Endothelial cell of umbilical vein (primary cell): ENCODE results near the gene URI1. TPM values are rescaled to one million over a fixed set of nuclear protein-coding genes. Genes with fewer than 3 reads are reported as not detected.

Source experiments
- BruUV-seq: library from RNA; stranded (reverse); fragments of 400-500 nt; replicated peaks from 2 replicates; lab custom pipeline; 2021; lab: Mats Ljungman, UMichigan
- CTCF ChIA-PET: fragments of 300-600, 350-600 bp; sonication (Branson Sonifier 250); formaldehyde crosslinking; loops from one replicate; lab custom pipeline; 2021; ENCODE audit warnings: antibody characterized with exemption, inconsistent platforms; lab: Charles Lee
- POLR2A ChIA-PET: fragments of 300-600, 350-600 bp; sonication (Branson Sonifier 250); formaldehyde crosslinking; loops from one replicate; lab custom pipeline; 2021; ENCODE audit warnings: antibody characterized with exemption, inconsistent platforms; lab: Charles Lee
- DNase-seq: peaks from one replicate; pipeline ENCODE4 v3.0.0-alpha.2; 2011; ENCODE audit warnings: low read depth, low spot score
- FAIRE-seq: peaks from 2 replicates; lab custom pipeline; 2011; peaks lifted over from hg19 to GRCh38; lab: Jason Lieb, UNC
- H2AFZ ChIP-seq: 2 replicates; pipeline ENCODE4 v1.6.0; 2012; ENCODE audit warnings: low read depth, low read length, control low read depth, inconsistent platforms
- H3K27ac ChIP-seq: 2 replicates; pipeline ENCODE4 v1.5.1; 2011; ENCODE audit warnings: low read depth, mild to moderate bottlenecking, control low read depth, low read length, moderate library complexity; ENCODE audit not compliant: insufficient read depth
- H3K27me3 ChIP-seq, 2 experiments: 2 replicates each; pipeline versions ENCODE4 v1.6.0 to v1.6.1; 2011; ENCODE audit warnings: low read length in 2 of 2, mixed read lengths in 1 of 2; ENCODE audit not compliant: control insufficient read depth in 2 of 2, insufficient read depth in 2 of 2
- H3K36me3 ChIP-seq, 2 experiments: 2 replicates in 1 of 2; 3 replicates in 1 of 2; pipeline ENCODE4 v1.5.1; 2011; ENCODE audit warnings: low read length in 2 of 2, mild to moderate bottlenecking in 1 of 2, moderate library complexity in 1 of 2; ENCODE audit not compliant: control insufficient read depth in 2 of 2, insufficient read depth in 2 of 2; ENCODE audit errors: extremely low read depth in 1 of 2
- H3K4me1 ChIP-seq: 3 replicates; pipeline ENCODE4 v1.5.1; 2011; ENCODE audit warnings: mild to moderate bottlenecking, low read length; ENCODE audit not compliant: control insufficient read depth, insufficient read depth; ENCODE audit errors: extremely low read depth
- H3K4me2 ChIP-seq: 2 replicates; pipeline ENCODE4 v1.6.1; 2011; ENCODE audit warnings: low read length, control low read depth, mixed read lengths; ENCODE audit not compliant: insufficient read depth
- H3K4me3 ChIP-seq, 3 experiments: fragments of 200-600 bp in 1 of 3; sonication (generic), shearing (Covaris generic) in 1 of 3; replicated peaks in 1 of 3; 2 replicates each; pipeline ENCODE4 v1.5.1; 2011 to 2016; ENCODE audit warnings: control low read depth in 3 of 3, low read length in 3 of 3, mild to moderate bottlenecking in 2 of 3, inconsistent platforms in 1 of 3, low read depth in 1 of 3, moderate library complexity in 1 of 3; ENCODE audit not compliant: insufficient read depth in 1 of 3
- H3K79me2 ChIP-seq: 2 replicates; pipeline ENCODE4 v1.6.0; 2012; ENCODE audit warnings: low read length, inconsistent platforms; ENCODE audit not compliant: control insufficient read depth, insufficient read depth
- H3K9ac ChIP-seq: replicated peaks from 2 replicates; pipeline ENCODE3; 2011; ENCODE audit warnings: low read length, control low read depth; ENCODE audit not compliant: insufficient read depth; ENCODE audit errors: extremely low read depth
- H3K9me1 ChIP-seq: replicated peaks from 3 replicates; pipeline ENCODE4 v1.6.0; 2011; ENCODE audit warnings: mild to moderate bottlenecking, low read length; ENCODE audit not compliant: control insufficient read depth, insufficient read depth; ENCODE audit errors: extremely low read depth
- H3K9me3 ChIP-seq: replicated peaks from 2 replicates; pipeline ENCODE4 v1.5.1; 2012; ENCODE audit warnings: low read length, inconsistent platforms; ENCODE audit not compliant: control insufficient read depth, insufficient read depth
- H4K20me1 ChIP-seq: replicated peaks from 2 replicates; pipeline ENCODE3; 2011; ENCODE audit warnings: mild to moderate bottlenecking, low read length; ENCODE audit not compliant: control insufficient read depth, insufficient read depth; ENCODE audit errors: extremely low read depth
- CTCF ChIP-seq, 2 donors: IDR thresholded peaks; 1 replicate in 1 of 2; 2 replicates in 1 of 2; pipeline ENCODE4 v1.5.1; 2011; ENCODE audit warnings: low read length in 2 of 2, mild to moderate bottlenecking in 2 of 2, moderate library complexity in 2 of 2, control low read depth in 1 of 2, inconsistent platforms in 1 of 2, low read depth in 1 of 2; ENCODE audit not compliant: insufficient read depth in 1 of 2; ENCODE audit errors: extremely low read depth in 1 of 2
- EZH2 ChIP-seq: IDR thresholded peaks from 2 replicates; pipeline ENCODE4 v1.6.1; 2012; ENCODE audit warnings: borderline replicate concordance, low read depth, mild to moderate bottlenecking, moderate library complexity, low read length, inconsistent platforms; ENCODE audit not compliant: severe bottlenecking
- FOS ChIP-seq: IDR thresholded peaks from 2 replicates; pipeline ENCODE4 v1.6.1; 2011; ENCODE audit warnings: mild to moderate bottlenecking, low read length, moderate library complexity, borderline replicate concordance; ENCODE audit not compliant: insufficient read depth
- GATA2 ChIP-seq: IDR thresholded peaks from 2 replicates; pipeline ENCODE4 v1.7.0; 2011; ENCODE audit warnings: low read depth, mild to moderate bottlenecking, moderate library complexity, mixed read lengths, low read length; ENCODE audit not compliant: insufficient read length, insufficient read depth
- JUN ChIP-seq: IDR thresholded peaks from 2 replicates; pipeline ENCODE4 v1.6.1; 2011; ENCODE audit warnings: borderline replicate concordance, low read depth; ENCODE audit not compliant: insufficient read length, insufficient read depth
- MAX ChIP-seq: IDR thresholded peaks from 2 replicates; pipeline ENCODE4 v1.6.1; 2011; ENCODE audit not compliant: insufficient read depth, insufficient read length
- MYC ChIP-seq: IDR thresholded peaks from one replicate; pipeline ENCODE4 v1.6.1; 2011; ENCODE audit warnings: mild to moderate bottlenecking, low read depth, low read length
- dilution Hi-C: fragments of 300-500 bp; cut with MboI; formaldehyde crosslinking; loops from one replicate; pipeline ENCODE4 v1.15.0; 2019; ENCODE audit warnings: low sequenced_read_pairs; ENCODE audit not compliant: extremely low pct_ligation_motif_present
- intact Hi-C: fragments of 100-400 bp; cut with micrococcal nuclease; formaldehyde crosslinking; loops from one replicate; pipeline ENCODE4 v1.10.0; 2022
- polyA plus RNA-seq, 4 experiments: library from polyadenylated mRNA; depleted of rRNA in 3 of 4; stranded (reverse) in 3 of 4; unstranded in 1 of 4; fragments of >200 nt; gene quantifications; 2 replicates each; pipeline versions ENCODE4 v1.2.1 to v1.2.3, GENCODE V29; 2011 to 2012; ENCODE audit warnings: missing spikeins in 1 of 4
- total RNA-seq: library from RNA; stranded (reverse); gene quantifications from 2 replicates; pipeline ENCODE4 v1.2.3, GENCODE V29; 2021

The URI1 gene
- total and polyA plus RNA-seq, 2 donors (not counting 3 experiments of a cell fraction or from before 2014, with no cell fraction given): 12.8 to 28.9 TPM

- H3K79me2 ChIP-seq: peaks cover 12% of the 10 kb centered on the region
Measured at GRCh38 chr19:30000862-30001261, 58.8 kb downstream of the URI1 start.

More at GRCh38 chr19:30000862-30001261, 58.8 kb downstream of the URI1 start:
- intact Hi-C loops: no loop called here
- no peaks in the 10 kb centered on the region for H3K9me3 ChIP-seq
- CTCF ChIA-PET: interaction anchor here (1.0 to 4.0 kb wide), 2 partner anchors 14 to 35 kb away, joined by 3 to 14 read pairs; no protein-coding TSS in a partner anchor
- H3K4me3 ChIP-seq: no peak overlapping the region
- no peak overlapping the region for H3K9ac ChIP-seq
- no peaks in the 10 kb centered on the region for H4K20me1 ChIP-seq
- no peak overlapping the region for H2AFZ ChIP-seq
- dilution Hi-C loops: no loop called here
- no TSS peak for BruUV-seq
- no peaks in the 10 kb centered on the region for H3K27me3 ChIP-seq
- no peak overlapping the region for H3K27ac ChIP-seq
- H3K4me1 ChIP-seq: no peaks in the 10 kb centered on the region
- H3K36me3 ChIP-seq: no peaks in the 10 kb centered on the region
- no peak overlapping the region for H3K4me2 ChIP-seq
- TF ChIP-seq FOS (no peak), GATA2 (no peak), JUN (no peak), MAX (no peak), CTCF (IDR thresholded peaks at IDR 0.05; ENCODE audit: extremely low read depth in 1 of 2, insufficient read depth in 1 of 2, low read depth in 1 of 2, low read length in 2 of 2) (no peak), MYC (no peak), EZH2 (no peak)
- H3K9me1 ChIP-seq: no peaks in the 10 kb centered on the region
- FAIRE-seq (no peak), DNase-seq (no peak)
- POLR2A ChIA-PET: no interaction called here
